HG03521 (cell line): ENCODE measurements around the gene PRX.
"Not testable (repeated sequence)": the region's sequence is repeated elsewhere in the genome, so short reads cannot be mapped to it uniquely, and the experiment has no call there.

ENCODE experiments used
- ATAC-seq: cut with Tn5 transposase; IDR thresholded peaks from one replicate; pipeline ENCODE4 v1.9.1; 2021; ENCODE audit warnings: mild to moderate bottlenecking, moderate library complexity; ENCODE audit not compliant: unreplicated experiment

PRX gene

DNA sequence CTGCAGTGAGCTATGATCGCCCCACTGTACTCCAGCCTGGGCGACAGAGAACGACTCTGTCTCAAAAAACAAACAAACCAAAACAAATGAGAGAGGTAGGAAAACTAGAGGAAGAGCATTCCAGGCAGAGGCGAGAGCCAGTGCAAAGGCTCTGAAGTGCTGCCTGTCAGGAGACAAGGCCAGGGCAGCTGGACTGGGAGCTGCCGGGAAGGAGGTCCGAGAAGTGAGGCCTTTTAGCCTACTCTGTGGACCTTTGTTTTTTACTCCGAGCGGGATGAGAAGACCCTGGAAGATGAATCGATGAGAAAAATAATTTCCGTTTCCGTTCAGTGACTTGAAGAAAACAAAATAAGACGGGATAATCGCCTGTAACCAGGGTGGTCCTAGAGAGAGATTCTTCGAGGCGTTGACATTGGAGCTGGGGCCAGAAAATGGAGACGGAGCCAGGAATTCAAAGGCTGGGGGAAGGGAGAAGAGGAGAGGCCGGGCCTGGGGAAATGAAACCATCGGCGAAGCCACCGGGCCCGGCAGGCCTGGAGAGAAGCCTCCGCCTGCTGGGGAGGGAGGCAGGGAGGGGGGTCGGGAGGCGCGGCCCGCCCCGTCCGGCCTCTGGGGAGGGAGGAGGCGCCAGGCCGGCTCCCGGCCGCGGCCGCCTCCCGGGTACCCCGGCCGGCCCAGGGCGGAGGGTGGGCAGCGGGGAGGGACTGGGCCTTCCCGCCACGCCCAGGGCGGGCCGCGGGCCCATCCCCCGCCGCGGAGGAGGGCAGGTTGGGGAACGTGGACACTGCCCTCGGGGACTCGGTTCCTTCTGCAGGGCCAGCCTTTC is 20.4 kb upstream of the PRX start:
- peak; percentile 60 for ATAC-seq

DNA sequence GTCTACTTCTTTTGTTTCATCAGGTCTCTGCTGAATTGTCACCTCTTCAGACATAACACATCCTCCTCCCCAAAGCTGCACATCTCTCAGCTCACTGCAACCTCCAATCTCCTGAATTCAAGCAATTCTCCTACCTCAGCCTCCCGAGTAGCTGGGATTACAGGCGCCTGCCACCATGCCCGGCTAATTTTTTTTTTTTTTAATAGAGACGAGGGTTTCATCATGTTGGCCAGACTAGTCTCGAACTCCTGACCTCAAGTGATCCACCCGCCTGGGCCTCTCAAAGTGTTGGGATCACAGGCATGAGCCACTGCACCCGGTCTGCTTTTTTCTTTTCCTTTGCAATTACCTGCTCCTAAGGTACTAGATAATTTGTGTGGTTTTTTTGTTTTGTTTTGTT is 19.6 kb upstream of the PRX start:
- not testable (repeated sequence) for ATAC-seq

- ATAC-seq, result no peak
Measured at GRCh38 chr19:40431698-40432097, 18.5 kb upstream of the PRX start.

DNA sequence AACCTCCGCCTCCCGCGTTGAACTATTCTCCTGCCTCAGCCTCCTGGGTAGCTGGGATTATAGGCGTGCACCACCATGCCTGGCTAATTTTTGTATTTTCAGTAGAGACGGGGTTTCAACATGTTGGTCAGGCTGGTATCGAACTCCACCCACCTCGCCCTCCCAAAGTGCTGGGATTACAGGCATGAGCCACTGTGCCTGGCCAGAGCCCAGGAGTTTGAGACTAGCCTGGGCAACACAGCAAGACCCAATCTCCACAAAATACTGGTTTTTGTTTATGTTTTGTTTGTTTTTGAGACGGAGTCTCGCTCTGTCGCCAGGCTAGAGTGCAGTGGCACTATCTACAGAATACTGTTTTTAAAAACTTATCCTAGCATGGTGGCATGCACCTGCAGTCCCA is 17.1 kb upstream of the PRX start:
- ATAC-seq, result not testable (repeated sequence)

DNA sequence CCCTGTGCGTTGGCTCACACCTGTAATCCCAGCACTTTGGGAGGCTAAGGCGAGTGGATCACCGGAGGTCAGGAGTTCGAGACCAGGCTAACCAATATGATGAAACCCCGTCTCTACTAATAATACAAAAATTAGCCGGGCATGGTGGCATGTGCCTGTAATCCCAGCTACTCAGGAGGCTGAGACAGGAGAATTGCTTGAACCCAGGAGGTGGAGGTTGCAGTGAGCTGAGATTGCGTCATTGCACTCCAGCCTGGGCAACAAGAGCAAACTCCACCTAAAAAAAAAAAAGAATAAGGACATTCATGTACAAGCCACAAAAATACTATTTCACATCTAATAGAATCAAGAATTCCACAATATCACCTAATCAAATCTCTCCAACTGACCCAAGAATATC is 15.0 kb upstream of the PRX start:
- ATAC-seq, result not testable (repeated sequence)

DNA sequence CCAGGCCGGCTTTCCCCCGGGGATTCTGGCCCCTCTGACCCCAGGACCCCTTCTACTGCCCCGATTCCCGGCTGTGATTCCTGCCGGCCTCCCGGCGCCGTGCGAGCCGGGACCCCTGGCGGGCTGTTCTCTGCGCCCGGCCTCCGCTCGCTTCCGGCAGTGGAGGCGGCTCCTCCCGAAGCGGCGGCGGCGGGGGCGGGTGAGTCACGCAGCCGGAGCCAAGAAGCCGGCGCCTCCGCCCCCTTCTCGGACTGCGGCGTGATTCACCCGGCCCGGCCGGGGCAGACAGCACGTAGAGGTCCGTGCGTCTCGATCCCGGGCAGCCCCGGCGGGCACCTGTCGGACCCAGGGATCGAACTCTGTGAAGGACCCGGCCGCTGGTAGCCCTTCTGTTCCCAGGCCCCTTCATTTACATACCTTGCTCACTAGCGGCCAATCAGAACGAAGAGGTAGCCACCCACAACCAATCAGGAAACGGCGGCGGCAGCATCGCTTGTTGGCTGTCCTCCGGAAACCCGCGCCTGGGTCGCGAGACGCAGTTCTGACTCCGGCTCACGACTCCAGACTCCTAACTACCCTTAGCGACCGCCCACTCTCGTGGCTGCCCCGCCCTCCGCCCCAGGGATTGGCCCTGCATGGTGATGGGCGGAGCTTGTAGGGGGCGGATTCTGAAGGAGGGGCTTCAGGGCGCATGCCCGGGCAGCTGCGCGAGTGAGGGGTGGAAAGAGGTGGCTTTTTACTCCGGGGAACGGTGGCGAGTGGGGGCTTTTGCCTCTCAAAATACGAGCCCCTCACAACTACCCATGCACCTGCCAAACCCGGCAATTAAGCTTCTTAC is 12.5 kb upstream of the PRX start, which contains the start of gene SERTAD1:
SERTAD1 (minus strand) TSS at position 543 of the 838 bp plus-strand sequence. CDS start 2,446 bp downstream, outside the sequence.
- ATAC-seq, result peak; percentile 80

DNA sequence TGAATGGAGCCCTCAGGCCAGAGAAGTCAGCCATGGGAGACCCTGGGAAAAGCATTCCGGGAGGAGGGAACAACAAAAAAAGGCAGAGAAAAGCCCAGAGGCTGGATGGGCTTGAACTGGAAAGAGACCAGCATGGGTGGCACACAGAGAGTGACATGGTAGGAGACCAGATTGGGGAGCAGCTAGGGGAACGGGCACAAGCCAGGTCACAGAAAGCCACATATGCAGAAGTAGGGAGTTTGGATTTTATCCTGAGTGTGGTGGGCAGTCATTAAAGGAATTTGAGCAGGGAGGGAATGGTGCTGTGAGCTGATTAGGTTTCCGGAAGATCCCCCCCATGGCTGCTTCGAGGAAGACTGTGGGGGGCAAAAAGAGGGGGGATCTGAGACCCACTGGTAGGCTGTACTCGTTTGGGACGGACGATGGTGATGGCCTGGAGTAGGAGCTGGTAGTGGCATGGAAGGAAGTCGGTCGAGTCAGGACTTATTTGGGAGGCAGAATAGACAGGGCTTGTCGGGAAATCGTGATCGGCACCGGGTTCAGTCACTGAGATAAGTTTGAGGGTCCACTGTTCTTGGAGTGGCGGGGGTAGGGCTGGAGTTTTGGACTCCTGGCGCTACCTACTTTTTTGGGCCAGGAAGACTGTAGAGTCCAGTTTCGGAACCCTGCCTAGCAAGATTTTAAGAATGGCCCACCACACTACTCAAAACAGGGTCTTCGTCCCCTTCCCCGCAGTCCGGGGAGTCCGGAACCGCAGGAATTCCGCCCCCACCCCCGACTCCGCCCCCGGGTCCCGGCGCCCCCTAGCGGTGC is 11.7 kb upstream of the PRX start:
- ATAC-seq, result no peak

- no peak for ATAC-seq
Measured at GRCh38 chr19:40423938-40424337, 10.8 kb upstream of the PRX start.

DNA sequence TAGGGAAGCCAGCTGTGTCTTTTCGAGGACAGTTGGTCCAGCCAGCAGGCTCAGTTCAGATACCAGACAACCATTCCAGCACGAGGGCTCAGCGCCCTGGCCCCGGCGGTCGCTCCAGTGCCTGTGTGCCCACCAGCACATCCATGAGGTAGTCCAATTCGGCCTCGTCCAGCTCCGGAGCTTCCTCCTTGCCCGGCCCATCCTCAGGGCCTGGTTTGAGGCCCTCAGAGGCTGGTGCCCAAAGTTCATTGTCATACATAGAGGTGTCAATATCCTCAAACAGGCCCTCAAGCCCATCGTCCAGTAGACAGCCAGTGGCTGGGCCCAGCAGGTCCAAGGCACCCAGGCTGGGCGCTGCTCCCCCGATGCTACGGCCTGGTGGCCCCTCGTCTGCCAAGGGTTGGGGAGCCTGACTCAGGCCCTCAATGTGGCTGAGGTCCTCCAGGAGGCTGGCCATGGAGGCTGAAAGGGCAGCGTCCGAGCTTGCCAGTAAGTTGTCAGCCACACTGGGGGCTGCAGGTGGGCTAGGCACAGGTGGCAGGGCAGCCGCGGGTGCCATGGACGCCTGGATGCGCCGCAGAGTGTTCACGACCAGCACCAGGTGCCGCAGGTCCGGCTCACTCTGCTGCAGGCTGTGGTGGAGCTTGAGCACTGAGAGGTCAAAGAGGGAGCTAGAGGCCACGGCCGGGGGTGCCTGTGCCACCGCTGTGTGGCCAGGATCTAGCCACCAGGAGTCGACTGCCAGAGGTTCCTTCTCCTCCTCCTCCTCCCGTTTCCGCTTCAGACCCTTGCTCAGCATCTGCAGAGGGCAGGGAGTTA is 9.8 kb upstream of the PRX start:
- no peak for ATAC-seq

DNA sequence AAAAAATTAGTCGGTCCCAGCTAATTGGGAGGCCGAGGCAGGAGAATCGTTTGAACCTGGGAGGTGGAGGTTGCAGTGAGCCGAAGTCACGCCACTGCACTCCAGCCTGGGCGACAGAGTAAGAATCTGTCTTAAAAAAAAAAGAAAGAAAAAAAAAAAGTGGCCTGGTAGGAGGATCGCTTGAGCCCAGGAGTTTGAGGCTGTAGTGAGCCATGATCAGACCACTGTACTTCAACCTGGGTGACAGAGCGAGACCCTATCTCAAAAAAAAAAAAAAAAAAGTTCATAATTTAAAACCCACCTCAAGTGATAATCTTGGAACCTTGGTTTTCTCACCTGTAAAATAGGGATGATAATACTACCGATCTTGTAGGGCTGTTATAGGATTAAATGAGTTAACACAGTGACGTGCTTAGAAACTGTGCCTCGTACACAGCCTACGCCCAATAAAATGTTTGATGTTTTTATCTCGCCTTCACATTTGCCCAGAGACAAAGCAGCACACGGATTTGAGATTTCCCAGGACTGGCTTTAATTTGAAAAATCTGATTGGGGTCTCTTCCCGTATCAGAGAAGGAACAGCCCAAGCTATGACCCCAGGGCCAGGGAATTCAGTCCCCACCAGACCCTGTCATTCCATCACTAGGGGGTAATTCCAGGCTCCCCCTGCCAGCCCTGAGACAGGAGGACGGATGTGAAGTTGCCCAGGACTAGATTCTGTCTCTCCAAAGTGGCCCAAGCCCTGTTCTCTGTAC is 9.0 kb upstream of the PRX start:
- ATAC-seq, result no peak

DNA sequence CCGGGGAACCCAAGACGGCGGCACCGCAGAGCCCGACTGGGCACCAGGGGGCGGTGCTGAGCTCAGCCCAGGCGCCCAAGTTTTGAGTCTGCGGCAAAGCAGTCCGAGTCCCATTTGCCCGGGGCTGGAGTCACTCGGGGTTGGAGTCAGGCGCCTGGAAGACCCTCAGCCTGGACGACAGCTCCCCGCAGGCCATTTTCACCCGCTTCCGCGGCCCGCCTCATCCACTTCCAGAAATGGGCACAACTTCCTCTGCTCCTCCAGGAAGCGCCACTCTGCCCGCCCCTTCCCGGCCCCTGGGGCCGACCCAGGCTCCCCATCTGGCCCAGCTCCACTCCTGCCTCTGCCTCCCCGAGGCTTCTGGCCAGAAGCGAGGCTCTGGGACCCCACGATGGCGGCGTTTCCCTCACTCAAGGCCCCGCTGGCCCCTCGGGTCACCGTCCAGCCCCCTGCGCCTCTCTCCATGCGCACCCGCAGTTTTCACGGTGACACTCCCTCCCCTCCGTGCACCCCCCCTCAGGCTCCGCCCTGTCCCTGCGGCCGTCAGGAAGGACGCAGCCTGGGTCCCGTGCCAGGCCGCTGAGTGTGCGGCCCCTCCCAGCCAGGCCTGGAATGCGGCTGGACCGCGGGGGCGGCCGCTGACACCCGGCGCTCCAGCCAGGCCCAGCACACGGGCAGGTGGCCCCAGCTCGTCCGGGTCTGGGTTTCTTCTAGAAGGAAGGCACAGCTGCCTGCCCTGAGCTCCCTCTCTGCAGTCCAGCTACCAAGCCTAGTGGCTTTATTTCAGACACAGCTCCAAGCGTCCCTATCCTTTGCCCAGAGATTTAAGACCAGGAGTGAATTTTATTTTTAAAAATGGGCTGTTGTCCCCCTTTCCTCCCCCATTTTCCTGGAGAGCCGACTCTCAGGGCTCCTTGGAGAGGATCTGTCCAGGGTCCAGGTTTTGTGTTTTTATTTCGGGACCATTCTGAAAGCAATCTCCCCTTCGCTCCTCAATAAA is 7.9 kb upstream of the PRX start:
- peak; percentile 33 for ATAC-seq

DNA sequence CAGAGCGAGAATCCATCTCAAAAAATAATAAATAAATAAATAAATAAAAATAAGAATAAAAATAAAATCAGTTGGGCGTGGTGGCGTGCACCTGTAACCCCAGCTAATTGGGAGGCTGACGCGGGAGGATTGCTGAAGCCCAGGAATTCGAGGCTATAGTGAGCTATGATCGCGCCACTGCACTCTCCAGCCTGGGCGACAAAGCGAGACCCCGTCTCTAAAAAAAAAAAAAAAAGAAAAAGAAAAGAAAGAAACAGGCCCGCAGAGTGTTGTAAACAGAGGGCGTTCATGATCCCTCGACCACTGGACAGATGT is 7.2 kb upstream of the PRX start:
- no peak for ATAC-seq

DNA sequence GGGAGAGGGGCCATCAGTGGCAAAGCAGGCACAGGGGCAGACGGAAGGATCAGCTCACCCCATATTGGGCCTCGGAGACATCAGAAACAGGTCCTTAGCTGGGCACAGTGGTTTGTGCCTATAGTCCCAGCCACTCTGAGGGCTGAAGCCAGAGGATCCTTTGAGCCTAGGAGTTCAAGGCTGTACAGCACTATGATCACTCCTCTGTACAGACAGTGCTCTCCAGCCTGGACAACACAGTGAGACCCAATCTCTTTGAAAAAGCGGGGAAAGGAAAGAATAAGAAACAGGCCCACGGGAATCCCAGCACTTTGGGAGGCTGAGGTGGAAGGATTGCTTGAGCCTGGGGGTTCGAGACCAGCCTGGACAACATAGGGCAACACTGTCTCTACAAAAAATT is 6.6 kb upstream of the PRX start:
- no peak for ATAC-seq

DNA sequence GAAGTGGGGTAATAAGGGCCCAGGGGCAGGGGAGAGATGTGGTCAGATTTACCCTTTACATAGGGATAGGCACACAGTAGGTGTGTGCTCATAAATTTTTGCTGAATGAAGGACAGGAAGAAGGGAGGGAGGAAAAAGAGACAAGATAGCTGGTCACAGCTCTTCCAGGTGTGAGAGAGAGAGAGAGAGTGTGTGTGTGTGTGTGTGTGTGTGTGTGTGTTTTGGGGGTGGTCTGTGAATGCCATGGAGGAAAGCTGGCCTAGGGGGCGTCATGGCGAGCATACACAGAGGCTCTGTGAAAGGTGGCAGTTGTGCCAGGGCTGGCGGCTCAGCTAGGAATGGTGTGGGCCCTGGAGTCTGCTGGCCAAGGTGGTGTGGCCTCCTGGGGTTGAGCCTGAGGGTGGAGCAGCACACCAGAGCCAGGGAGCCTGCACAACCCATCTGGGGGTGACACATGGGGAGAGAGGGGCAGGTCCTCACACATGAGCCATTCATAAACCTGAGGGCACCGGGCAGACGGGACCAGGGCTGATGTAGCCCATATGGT is 6.0 kb upstream of the PRX start:
- no peak for ATAC-seq

- ATAC-seq, result no peak
Measured at GRCh38 chr19:40418040-40418439, 4.9 kb upstream of the PRX start.

DNA sequence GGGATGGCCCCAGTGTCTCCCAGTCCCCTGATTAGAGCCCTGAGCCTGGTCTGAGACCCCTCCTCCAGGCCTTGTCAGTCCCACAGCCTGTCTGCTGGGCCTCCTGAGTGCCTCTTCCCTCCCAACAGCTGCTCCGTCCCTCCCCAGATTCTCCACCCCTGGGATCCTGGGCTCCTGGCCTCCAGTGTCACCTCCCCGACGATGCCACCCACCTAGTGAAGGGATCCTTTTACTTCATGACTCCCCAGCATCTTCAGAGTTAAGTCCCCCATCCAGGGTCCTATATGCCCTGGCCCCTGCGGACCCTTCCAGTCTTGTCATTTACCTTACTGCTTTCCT is 4.4 kb upstream of the PRX start:
- no peak for ATAC-seq

DNA sequence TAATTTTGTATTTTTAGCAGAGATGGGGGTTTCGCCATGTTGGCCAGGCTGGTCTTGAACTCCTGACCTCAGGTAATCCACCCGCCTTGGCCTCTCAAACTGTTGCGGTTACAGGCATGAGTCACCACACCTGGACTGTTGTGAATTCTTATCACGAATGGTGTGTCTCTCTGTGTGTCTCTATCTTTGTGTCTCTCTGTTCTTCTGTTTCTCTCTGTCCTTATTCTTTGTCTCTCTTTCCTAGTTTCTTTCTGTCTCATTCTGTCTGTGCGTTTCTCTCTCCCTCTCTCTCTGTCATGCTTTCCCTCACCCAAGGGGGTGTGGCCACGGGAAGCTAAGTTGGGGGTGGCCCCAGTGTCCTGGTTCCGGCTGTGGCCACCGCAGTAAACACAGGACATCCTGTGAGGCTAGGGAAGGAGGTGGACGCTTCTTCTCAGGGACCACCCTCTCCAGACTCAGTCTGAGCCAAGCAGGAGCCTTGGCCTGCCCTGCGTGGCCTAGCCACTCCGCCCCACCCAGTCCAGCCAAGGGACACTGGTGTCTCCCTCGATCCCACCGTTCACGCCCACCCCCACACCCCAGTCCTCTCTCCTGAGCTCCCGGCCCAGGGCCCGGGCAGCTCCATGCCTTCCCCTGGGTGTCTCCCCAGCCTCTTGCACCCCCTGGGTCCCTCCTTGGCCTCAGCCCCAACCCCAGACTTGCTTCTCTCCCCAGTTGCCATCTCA is 3.9 kb upstream of the PRX start:
- no peak for ATAC-seq

GRCh38 chr19:40415768-40416167 is 2.6 kb upstream of the PRX start:
- no peak for ATAC-seq
